HG02970 (cell line): ENCODE results near the gene TBCA.

Experiments used
- ATAC-seq: cut with Tn5 transposase; IDR thresholded peaks from one replicate; pipeline ENCODE4 v1.9.1; 2021; ENCODE audit warnings: mild to moderate bottlenecking, moderate library complexity, moderate number of reproducible peaks; ENCODE audit not compliant: unreplicated experiment, low FRiP score

TBCA gene, protein sequence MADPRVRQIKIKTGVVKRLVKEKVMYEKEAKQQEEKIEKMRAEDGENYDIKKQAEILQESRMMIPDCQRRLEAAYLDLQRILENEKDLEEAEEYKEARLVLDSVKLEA

DNA sequence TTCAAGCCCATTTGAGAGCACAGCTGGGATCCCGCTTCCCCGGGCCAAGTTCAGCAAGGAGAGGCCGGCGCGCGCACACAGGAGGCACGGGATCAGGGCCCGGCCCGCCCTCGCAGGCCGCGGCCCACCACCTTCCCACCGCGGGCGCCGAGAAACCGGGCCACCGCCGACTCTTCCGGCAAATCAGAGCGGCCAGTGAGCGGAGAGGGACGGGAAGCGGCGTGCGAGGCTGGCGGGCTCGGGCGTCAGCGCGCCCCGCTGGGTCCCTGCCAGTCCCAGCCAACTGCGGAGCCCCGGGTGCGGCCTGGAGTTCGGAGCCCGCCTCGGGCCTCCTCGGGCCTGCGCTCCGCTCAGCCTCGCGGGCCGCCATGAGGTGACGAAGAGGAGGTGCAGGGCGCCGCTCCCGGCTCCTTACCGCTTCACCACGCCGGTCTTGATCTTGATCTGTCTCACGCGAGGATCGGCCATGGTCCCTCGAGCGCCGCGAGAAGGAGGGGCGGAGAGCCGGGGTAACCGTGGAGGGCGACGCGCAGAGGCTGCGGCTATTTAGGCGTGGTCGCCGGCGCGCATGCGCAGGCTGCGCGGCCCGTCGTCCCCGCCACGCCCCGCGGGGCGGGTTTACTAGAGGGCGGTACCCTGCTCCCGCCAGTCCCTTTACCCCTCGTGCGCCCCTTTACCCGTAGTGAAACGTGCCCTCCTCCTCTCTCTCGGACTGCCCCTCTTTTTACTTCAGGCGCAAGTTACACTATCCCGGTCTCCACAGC is at the start of gene TBCA:
TBCA (minus strand) TSS at position 550 of the 764 bp plus-strand sequence; CDS start at position 468, 82 bp downstream.
- ATAC-seq = peak; percentile 97

DNA sequence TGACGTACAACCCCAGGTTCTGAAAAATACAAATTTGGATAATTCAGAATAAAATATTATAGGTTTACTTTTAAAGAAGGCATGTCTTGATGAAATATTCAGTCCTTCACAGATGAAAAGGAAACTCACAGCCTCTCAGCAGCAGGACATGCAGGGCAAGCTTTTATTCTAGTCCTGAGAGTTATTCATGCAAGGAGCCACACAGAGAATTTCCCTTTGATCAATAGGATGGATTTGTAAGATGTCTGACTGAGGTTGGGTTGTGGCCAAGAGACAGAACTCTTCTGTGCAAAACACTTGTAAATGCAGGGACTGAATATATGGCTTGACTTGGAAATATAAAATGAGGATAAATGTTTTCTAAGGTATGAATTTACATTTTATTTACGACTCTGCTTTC is 48.8 kb upstream of the TBCA start:
- no peak for ATAC-seq

DNA sequence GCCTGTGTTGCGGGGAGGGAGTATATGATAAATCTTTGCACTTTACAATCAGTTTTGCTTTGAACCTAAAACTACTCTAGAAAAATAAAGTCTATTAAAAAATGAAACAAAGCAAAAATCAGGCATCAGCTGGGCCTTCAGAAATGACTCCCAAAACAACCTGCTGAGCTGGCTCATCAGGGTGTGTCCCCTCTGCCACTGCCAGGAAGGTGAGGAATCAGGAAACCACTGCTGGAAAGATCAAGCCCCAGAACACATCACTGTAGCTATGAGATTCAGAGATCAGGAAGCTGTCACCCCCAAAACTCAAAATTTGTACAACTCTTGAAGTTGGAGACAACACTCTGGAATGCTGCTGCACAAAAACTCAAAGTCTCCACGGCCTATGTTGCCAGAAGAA is 40.5 kb upstream of the TBCA start:
- ATAC-seq = no peak

DNA sequence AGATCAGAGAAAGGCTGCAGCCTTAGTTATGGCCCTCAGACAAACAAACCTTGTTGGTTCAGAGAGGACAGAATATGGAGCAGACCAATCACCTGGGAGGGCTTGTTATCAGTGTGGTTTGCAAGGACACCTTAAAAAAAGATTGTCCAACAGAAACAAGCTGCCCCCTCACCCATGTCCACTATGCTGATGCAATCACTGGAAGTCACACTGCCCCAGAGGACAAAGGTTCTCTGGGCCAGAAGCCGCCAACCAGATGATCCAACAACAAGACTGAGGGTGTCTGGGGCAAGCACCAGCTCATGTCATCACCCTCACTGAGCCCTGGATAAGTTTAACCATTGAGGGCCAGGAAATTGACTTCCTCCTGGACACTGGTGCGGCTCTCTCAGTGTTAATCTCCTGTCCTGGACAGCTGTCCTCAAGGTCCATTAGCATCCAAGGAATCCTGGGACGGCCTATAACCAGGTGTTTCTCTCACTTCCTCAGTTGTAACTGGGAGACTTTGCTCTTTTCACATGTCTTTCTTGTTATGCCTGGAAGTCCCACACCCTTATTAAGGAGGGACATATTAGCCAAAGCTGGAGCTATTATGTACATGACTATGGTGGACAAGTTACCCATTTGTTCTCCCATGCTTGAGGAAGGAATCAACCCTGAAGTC is 36.9 kb upstream of the TBCA start:
- no peak for ATAC-seq

DNA sequence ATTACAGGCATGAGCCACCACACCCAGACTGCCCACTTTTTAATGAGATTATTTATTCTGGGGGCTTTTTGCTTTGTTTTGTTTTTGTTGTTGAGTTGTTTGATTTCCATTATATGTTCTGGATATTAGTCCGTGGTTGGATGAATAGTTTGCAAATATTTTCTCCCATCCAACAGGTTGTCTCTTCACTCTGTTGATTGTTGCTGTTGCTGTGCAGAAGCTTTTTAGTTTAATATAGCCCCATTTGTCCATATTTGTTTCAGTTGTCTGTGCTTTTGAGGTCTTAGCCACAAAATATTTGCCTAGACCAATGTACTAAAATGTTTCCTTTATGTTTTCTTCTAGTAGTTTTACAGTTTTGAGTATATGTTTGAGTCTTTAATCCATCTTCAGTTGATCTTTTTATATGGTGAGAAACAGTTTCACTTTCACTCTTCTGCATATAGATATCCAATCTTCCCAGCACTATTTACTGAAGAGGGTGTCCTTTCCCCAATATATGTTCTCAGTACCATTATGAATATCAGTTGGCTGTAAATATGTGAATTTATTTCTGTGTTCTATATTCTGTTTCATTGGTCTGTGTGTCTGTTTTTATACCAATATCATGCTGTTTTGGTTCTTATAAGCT is 30.2 kb upstream of the TBCA start:
- ATAC-seq = no peak

DNA sequence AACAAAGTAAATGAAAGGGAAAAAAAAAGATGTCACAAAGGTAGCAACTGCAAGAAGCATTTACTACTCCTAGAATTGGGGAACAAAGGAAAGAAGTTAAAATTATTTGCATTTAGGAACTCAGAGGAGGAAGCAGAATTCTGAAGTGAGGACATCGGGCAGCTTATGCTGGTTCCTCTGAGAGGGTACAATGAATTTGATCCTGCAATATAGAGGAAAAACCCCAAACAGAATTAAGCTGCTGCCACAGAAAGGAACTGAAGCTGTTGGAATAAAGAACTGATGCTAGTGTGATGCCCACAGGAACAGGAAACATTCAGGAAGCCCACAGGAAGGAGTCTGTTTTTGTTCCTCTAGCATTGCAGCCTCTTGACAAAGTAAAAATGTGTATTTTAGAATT is 22.3 kb upstream of the TBCA start:
- no peak for ATAC-seq

DNA sequence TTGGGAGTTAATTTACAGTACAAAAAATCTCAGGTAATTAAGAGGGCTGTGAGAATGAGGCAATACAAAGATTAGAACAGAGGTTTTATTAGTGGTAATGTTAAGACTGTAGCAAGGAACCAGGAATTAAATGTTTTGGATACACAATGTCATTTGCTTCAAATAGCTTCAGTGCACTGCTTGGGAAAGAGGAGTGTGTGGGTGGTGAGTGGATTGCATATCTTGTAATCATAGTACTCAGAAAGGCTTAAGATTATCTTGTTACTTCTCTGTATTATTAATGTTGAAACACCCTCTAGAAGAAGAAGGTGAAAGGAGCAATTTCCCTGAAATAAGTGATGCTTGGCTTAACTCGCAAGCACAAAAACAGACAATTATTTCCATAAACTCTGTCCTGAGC is 21.0 kb upstream of the TBCA start:
- no peak for ATAC-seq

DNA sequence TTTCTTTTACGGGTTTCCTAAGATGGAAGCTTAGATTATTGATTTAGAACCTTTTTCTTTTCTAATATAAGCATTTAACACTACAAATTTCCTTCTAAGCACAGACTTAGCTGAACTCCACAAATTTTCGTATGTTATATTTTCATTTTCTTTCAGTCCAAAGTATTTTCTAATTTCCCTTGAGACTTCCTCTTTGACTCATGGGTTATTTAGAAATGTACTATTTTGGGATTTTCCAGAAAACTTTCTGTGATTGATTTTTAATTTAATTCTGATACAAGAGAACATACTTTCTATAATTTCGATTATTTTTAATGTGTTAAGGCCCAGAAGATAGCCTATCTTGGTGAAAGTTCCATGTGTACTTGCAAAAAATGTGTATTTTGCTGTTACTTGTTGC is 19.7 kb upstream of the TBCA start:
- no peak for ATAC-seq

DNA sequence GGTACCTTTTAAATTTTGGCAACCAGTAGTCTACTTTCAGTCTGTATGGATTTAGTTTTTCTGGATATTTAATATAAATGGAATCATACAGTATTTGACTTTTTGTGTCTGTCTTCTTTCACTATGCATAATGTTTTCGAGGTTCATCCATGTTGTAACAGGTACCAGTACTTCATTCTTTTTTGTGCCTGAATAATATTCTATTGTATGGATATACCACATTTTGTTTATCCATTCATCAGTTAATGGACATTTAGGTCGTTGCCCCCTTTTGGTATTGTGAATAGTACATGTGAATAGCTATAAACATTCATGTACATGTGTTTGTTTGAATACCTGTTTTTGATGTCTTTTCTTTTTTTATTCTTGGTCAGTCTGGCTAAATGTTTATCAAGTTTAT is 19.1 kb upstream of the TBCA start:
- ATAC-seq = no peak

DNA sequence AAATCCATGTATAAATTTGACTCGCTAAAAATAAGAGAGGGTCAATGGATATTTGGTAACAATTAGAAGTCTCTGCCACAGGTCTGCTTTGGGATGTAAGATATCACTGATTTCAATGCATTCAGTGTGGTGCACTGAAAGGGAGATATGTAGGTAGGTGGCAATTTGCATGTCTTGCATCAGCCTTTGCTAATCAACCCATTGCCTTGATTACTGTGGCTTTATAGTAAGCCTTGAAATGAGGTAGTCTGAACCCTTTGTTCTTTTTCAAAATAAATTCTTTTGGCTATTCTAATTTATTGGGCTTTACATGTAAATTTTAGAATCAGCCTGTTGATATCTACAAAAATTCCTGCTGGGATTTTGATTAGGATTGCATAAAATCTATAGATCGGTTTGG is 15.8 kb upstream of the TBCA start:
- no peak for ATAC-seq

DNA sequence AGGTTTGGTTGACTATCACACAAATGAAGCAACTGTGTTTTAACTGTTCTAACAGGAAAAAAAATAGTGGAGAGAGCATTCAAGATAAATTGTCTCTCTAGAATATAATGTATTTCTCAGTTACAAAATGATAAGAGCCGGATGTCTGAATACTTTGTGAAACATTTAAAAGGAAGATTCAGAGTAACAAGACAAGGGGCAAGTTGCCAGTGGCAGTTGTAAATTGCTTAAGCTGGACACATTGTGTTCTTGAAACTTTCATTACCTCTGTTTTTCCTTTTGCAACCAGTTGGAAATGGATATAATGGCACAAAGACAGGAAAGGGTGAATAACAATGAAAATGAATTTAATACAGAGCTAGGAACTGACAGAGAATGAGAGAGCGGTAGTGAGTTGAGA is 15.2 kb upstream of the TBCA start:
- no peak for ATAC-seq

DNA sequence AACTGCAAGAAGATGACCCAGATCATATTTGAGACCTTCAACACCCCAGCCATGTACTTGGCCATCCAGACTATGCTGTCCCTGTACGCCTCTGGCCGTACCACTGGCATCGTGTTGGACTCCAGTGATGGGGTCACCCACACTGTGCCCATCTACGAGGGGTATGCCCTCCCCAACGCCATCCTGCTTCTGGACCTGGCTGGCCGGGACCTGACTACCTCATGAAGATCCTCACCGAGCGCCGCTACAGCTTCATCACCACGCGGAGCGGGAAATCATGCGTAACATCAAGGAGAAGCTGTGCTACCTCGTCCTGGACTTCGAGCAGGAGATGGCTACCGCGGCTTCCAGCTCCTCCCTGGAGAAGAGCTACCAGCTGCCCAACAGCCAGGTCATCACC is 9.1 kb upstream of the TBCA start:
- no peak for ATAC-seq

DNA sequence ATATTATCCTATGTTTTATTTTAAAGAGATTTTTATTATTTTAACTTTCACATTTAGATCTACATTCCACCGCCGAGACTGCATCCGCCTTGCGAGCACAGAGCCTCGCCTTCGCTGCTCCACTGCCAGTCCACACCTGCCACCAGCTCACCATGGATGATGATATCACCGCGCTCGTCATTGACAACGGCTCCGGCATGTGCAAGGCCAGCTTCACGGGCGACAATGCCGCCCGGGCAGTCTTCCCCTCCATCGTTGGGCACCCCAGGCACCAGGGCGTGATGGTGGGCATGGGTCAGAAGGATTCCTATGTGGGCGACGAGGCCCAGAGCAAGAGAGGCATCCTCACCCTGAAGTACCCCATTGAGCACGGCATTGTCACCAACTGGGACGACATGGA is 8.6 kb upstream of the TBCA start:
- no peak for ATAC-seq

DNA sequence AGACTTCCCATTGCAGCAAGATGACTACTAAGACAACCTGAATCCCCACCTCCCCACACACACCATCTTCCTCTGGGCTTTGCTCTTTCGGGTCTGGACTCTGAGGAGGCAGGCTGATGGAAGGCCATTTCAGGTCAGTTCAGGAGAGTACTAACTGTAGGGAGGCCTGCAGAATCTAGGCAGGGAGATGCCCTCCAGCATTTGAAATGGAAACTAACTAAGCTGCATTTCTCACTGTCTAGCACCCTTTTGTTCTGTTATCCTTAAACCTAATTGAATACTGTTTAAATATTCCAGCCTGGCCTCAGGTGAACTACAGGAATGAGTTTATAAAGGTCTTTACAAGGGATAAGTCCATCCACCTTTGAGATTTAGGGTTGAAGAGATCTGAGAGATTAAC is 4.9 kb upstream of the TBCA start:
- no peak for ATAC-seq

DNA sequence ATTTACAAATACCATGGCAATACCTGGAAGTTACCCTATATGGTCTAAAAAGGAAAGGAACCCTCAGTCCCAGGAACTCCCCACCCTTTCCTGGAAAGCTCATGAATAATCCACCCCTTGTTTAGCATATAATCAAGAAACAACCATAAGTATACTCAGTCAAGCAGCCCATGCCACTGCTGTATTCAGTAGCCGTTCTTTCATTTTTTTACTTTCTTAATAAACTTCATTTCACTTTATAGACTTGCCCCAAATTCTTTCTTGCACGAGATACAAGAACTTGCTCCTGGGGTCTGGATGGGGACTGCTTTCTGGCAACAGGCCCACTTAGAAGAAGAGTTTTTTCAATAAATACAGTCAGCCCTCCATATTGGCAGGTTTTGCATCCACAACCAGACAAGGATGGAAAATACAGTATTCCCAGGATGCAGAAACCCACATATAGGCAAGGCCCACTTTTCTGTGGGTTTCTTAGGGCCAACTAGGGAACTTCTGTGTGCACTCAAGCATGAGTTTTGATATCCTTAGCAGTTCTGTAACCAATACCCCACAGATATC is 2.8 kb upstream of the TBCA start:
- no peak for ATAC-seq

DNA sequence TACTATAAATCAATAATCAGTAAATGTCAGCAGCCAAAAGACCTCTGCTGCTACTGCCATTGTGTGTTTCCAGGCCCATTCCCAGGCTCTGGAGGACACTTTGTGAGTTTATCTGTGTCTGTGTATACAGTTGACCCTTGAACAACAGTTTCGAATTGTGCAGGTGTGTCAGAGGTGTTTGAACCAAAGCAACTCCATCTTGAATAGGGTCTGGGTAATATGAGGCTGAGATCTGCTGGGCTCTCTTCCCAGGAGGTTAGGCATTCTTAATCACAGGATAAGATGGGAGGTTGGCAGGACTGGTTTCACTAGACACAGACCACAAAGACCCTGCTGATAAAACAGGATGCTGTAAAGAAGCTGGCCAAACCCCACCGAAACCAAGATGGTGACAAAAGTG is 2.3 kb upstream of the TBCA start:
- no peak for ATAC-seq

DNA sequence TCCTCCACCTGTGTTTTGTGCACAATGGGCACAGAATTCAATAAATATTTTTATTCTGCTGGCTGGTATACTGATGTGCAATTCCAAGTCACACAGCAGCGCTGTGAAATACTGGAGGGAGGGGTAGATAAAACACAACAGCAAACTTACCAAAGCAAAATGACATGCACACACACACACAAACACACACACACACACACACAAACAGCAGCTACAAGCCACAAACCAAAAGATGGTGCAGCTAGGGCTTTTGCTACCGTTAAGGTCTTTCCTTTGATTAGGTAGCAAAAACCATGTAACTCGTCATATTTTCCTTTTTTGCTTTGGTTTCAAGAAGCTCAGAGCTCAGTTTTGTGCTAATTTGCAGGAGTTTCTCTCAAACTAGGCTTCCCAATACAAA is 1.8 kb upstream of the TBCA start:
- ATAC-seq = no peak

DNA sequence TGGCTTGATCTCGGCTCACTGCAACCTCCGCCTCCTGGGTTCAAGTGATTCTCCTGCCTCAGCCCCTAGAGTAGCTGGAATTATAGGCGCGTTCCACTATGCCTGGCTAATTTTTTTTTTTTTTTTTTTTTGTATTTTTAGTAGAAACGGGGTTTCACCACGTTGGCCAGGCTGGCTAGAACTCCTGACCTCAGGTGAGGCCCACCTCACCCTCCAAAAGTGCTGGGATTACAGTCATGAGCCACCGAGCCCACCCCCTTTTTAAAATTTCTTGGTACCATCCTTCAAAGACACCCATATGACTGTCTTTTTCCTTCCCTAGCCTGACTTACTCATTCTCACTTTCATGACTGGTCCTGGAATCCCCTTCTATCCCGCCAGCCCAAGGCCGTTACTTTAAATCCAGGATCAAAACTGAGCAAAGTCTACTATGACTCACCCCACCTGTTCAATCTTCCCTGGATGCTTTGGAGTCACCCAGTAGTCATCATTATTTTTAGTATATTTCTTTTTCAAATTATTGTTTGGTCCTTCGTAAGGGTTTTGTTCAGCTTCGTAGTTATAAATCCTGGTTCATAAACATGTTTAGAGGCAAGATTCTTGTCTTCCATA is 1.2 kb upstream of the TBCA start:
- ATAC-seq = no peak

DNA sequence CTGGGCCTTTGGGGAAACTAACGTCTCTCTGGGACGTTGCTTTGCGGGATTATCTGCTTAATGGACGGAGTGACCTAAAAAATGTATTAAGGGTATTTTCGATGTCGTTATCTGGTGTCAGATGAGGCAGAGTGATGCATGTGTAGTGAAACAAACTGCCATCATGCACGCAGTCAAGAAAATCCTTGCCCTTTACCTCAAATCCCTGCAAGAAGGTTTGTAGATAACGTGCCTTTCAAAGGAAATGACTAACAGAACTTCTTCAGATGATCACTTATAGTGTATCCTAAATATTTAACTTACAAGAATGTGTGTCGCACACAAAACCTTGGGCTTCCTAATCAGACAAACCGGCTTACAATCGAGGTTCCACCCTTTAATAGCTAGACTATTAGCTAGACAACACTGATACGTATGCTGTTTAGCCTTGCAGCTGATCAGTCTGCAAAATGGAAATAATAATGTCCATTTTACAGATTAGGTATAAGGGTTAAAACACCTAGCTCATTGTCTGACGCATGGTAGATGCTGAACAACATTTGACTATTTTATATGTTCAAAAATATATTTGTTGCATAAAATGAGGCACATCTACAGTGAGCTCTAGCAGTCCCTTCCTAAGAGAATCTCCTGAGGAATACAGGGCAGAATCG is 541 bp upstream of the TBCA start:
- no peak for ATAC-seq
